ENCODE data around the gene SPDYC.

SPDYC gene

DNA sequence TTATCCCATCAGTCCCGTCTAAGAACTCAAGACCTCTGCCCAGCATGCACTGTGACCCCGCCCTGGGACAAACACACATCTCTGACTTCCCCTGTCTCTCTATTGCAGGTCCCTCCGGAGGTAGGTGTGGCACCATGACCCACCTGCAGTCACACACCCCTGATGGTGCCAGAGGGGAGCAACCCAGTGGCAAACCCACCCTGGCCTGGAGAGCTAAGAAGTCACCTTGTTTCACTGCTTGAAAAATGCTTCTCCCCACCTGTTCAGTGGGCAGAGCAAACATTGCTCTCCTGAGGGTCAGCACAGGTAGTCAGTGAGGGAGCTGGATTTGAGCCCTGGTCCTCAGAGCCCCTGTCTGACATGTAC is 35.6 kb downstream of the SPDYC start:
- Histone ChIP-seq H3K27ac (ENCODE audit: poor library complexity, severe bottlenecking) (no peak overlapping the region), H3K36me3 (ENCODE audit: low read depth) (peaks cover 91% of the 10 kb centered on the region), H3K4me1 (ENCODE audit: insufficient read depth, poor library complexity, severe bottlenecking) (no peaks in the 10 kb centered on the region), H3K9me3 (ENCODE audit: severe bottlenecking) (no peaks in the 10 kb centered on the region), H3K27me3 (ENCODE audit: insufficient read depth, poor library complexity, severe bottlenecking) (no peaks in the 10 kb centered on the region), H3K4me3 (ENCODE audit: severe bottlenecking) (no peak overlapping the region)
- TF ChIP-seq, protein P1, sequence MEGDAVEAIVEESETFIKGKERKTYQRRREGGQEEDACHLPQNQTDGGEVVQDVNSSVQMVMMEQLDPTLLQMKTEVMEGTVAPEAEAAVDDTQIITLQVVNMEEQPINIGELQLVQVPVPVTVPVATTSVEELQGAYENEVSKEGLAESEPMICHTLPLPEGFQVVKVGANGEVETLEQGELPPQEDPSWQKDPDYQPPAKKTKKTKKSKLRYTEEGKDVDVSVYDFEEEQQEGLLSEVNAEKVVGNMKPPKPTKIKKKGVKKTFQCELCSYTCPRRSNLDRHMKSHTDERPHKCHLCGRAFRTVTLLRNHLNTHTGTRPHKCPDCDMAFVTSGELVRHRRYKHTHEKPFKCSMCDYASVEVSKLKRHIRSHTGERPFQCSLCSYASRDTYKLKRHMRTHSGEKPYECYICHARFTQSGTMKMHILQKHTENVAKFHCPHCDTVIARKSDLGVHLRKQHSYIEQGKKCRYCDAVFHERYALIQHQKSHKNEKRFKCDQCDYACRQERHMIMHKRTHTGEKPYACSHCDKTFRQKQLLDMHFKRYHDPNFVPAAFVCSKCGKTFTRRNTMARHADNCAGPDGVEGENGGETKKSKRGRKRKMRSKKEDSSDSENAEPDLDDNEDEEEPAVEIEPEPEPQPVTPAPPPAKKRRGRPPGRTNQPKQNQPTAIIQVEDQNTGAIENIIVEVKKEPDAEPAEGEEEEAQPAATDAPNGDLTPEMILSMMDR (IDR thresholded peaks at IDR 0.05; ENCODE audit: poor library complexity, severe bottlenecking) = no peak
- DNase-seq (ENCODE audit: low spot score) (no peak), ATAC-seq (ENCODE audit: low read depth) (no peak)

DNA sequence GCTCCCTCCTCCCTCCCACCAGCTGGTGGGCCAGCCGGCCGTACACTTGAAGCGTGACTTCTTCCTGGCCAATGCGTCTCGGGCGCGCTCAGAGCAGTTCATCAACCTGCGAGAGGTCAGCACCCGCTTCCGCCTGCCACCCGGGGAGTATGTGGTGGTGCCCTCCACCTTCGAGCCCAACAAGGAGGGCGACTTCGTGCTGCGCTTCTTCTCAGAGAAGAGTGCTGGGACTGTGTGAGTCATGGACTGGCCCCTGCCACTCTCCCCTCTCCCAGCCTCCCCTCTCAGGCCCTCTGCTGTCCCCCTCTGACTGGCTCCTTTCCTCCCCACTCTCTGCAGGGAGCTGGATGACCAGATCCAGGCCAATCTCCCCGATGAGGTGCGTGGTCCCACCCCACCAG is 36.4 kb downstream of the SPDYC start:
- no peaks in the 10 kb centered on the region for H3K4me1 ChIP-seq (ENCODE audit: insufficient read depth, poor library complexity, severe bottlenecking)
- TF ChIP-seq, protein P1 (IDR thresholded peaks at IDR 0.05; ENCODE audit: poor library complexity, severe bottlenecking) = no peak
- no peaks in the 10 kb centered on the region for H3K9me3 ChIP-seq (ENCODE audit: severe bottlenecking)
- H3K27me3 ChIP-seq (ENCODE audit: insufficient read depth, poor library complexity, severe bottlenecking) = no peaks in the 10 kb centered on the region
- ATAC-seq (ENCODE audit: low read depth) (no peak), DNase-seq (ENCODE audit: low spot score) (no peak)
- no peak overlapping the region for H3K4me3 ChIP-seq (ENCODE audit: severe bottlenecking)
- H3K27ac ChIP-seq (ENCODE audit: poor library complexity, severe bottlenecking) = no peak overlapping the region
- peaks cover 95% of the 10 kb centered on the region for H3K36me3 ChIP-seq (ENCODE audit: low read depth)

DNA sequence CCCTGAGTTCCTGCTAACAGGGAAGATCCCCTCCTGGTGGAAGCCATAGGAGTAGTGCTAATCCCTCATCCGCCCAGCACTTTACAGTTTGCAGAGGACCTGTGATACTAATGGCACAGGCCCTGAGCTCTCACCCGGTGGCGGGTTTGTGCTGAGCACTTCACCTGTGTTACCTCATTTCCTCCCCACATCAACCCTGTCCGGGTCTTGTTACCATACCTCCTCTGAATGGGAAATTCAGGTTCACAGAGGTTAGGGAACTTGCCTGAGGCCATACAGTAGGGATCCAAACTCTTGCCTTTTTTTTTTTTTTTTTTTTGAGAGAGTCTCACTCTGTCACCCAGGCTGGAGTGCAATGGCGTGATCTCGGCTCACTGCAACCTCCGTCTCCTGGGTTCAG is 36.9 kb downstream of the SPDYC start:
- Histone ChIP-seq H3K4me1 (ENCODE audit: insufficient read depth, poor library complexity, severe bottlenecking) (no peaks in the 10 kb centered on the region), H3K36me3 (ENCODE audit: low read depth) (peaks cover 93% of the 10 kb centered on the region), H3K27ac (ENCODE audit: poor library complexity, severe bottlenecking) (no peak overlapping the region), H3K4me3 (ENCODE audit: severe bottlenecking) (no peak overlapping the region), H3K27me3 (ENCODE audit: insufficient read depth, poor library complexity, severe bottlenecking) (no peaks in the 10 kb centered on the region), H3K9me3 (ENCODE audit: severe bottlenecking) (no peaks in the 10 kb centered on the region)
- no peak for DNase-seq (ENCODE audit: low spot score)
- ATAC-seq (ENCODE audit: low read depth) = no peak
- TF ChIP-seq, protein P1 (IDR thresholded peaks at IDR 0.05; ENCODE audit: poor library complexity, severe bottlenecking) = no peak

DNA sequence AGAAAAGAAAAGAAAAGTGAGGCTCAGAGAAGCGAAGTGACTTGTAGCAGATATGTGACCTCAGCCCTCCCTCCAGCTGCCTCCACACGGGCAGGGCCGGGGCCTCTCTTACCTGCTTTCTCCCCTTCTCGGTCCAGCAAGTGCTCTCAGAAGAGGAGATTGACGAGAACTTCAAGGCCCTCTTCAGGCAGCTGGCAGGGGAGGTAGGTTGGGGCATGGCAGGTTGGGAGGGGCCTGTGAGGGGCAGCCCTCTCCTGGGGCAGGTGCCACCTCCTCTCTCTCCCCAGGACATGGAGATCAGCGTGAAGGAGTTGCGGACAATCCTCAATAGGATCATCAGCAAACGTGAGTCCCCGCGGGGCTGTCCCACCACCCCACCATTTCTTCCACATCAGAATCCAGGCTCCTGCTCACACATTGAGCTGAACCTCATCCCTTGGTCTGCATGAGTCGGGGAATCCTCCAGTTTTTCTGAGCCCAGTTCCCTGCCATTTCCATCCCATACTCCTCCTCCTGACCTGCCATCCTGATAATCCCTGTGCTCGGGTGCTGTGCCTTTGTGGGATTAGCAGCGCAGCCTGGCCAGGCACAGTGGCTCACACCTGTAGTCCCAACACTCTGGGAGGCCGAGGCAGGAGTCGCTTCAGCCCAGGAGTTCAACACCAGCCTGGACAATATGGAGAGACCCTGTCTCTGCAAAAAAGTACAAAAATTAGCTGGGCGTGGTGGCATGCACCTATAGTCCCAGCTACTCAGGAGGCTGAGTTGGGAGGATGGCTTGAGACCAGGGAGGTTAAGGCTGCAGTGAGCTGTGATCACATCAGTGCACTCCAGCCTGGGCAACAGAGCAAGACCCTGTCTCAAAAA is 38.1 kb downstream of the SPDYC start:
- no peaks in the 10 kb centered on the region for H3K4me1 ChIP-seq (ENCODE audit: insufficient read depth, poor library complexity, severe bottlenecking)
- H3K9me3 ChIP-seq (ENCODE audit: severe bottlenecking) = no peaks in the 10 kb centered on the region

More for the DNA sequence above, 38.1 kb downstream of the SPDYC start:
- Histone ChIP-seq H3K36me3 (ENCODE audit: low read depth) (peaks cover 82% of the 10 kb centered on the region), H3K27me3 (ENCODE audit: insufficient read depth, poor library complexity, severe bottlenecking) (no peaks in the 10 kb centered on the region), H3K4me3 (ENCODE audit: severe bottlenecking) (no peak overlapping the region), H3K27ac (ENCODE audit: poor library complexity, severe bottlenecking) (no peak overlapping the region)
- TF ChIP-seq, protein P1 (IDR thresholded peaks at IDR 0.05; ENCODE audit: poor library complexity, severe bottlenecking) = no peak
- ATAC-seq (ENCODE audit: low read depth) (no peak), DNase-seq (ENCODE audit: low spot score) (no peak)
